GM23248 (cell line): Measurements from ENCODE around the gene RANGRF. TPM values are rescaled to one million over a fixed set of nuclear protein-coding genes. Genes with fewer than 3 reads are reported as not detected.

Experiments used
- DNase-seq: peaks from one replicate; pipeline ENCODE4 v3.0.0-alpha.2; 2015
- H2AFZ ChIP-seq: fragments of 200-600 bp; sonication (generic); 2 replicates; pipeline ENCODE4 v1.6.1; 2016; ENCODE audit warnings: antibody characterized with exemption
- H3F3A ChIP-seq: fragments of 200-600 bp; sonication (generic); 2 replicates; pipeline ENCODE4 v1.6.1; 2016; ENCODE audit warnings: mild to moderate bottlenecking, antibody characterized with exemption, mixed run types; ENCODE audit not compliant: insufficient read depth
- H3K27ac ChIP-seq: fragments of 200-600 bp; sonication (generic); 2 replicates; pipeline ENCODE4 v1.5.1; 2016; ENCODE audit warnings: mild to moderate bottlenecking
- H3K27me3 ChIP-seq: fragments of 200-600 bp; sonication (generic); replicated peaks from 2 replicates; pipeline ENCODE4 v1.6.1; 2016; ENCODE audit warnings: mild to moderate bottlenecking; ENCODE audit not compliant: insufficient read depth
- H3K36me3 ChIP-seq: fragments of 200-600 bp; sonication (generic); 2 replicates; pipeline ENCODE4 v1.6.1; 2016; ENCODE audit warnings: low read depth, mild to moderate bottlenecking
- H3K4me1 ChIP-seq: fragments of 200-600 bp; sonication (generic); 2 replicates; pipeline ENCODE4 v1.6.1; 2016; ENCODE audit warnings: mild to moderate bottlenecking; ENCODE audit not compliant: insufficient read depth
- H3K4me2 ChIP-seq: fragments of 200-600 bp; sonication (generic); one replicate; pipeline ENCODE4 v1.6.1; 2016; ENCODE audit warnings: mild to moderate bottlenecking; ENCODE audit not compliant: unreplicated experiment
- H3K4me3 ChIP-seq: fragments of 200-600 bp; sonication (generic); 2 replicates; pipeline ENCODE4 v1.5.1; 2016; ENCODE audit warnings: mild to moderate bottlenecking
- H3K79me2 ChIP-seq: fragments of 200-600 bp; sonication (generic); 2 replicates; pipeline ENCODE4 v1.6.1; 2016; ENCODE audit warnings: mild to moderate bottlenecking; ENCODE audit not compliant: insufficient read depth
- H3K9ac ChIP-seq: fragments of 200-600 bp; sonication (generic); 2 replicates; pipeline ENCODE4 v1.6.1; 2016; ENCODE audit warnings: mild to moderate bottlenecking
- H3K9me2 ChIP-seq: fragments of 200-600 bp; sonication (generic); 2 replicates; pipeline ENCODE4 v1.6.1; 2016; ENCODE audit warnings: mixed run types, mild to moderate bottlenecking, moderate library complexity; ENCODE audit not compliant: insufficient read depth
- H3K9me3 ChIP-seq: fragments of 200-600 bp; sonication (generic); one replicate; pipeline ENCODE4 v1.6.1; 2017; ENCODE audit warnings: low read depth
- H4K20me1 ChIP-seq: fragments of 200-600 bp; sonication (generic); 2 replicates; pipeline ENCODE4 v1.6.0; 2016; ENCODE audit not compliant: insufficient read depth
- EZH2 ChIP-seq: fragments of 200-600 bp; sonication (generic); IDR thresholded peaks from 2 replicates; pipeline ENCODE4 v1.6.1; 2018; ENCODE audit warnings: antibody characterized with exemption, mild to moderate bottlenecking; ENCODE audit not compliant: insufficient read depth, poor library complexity, severe bottlenecking
- EZH2phosphoT487 ChIP-seq: fragments of 200-600 bp; sonication (generic); IDR thresholded peaks from 2 replicates; pipeline ENCODE4 v1.6.1; 2018; ENCODE audit warnings: antibody characterized with exemption, moderate library complexity, mild to moderate bottlenecking, low read depth; ENCODE audit not compliant: insufficient read depth
- WGBS, 2 experiments: methylation state at CpG; one replicate each; pipeline ENCODE4 v1.1.6; 2015 to 2017; ENCODE audit warnings: low lambda C conversion rate in 2 of 2, low coverage in 1 of 2; ENCODE audit errors: missing lambda C conversion rate in 2 of 2; 5-methylcytosine and 5-hydroxymethylcytosine counted together
- in situ Hi-C: fragments of 300-500 bp; cut with MboI; formaldehyde crosslinking; loops from 2 replicates; pipeline ENCODE4 v1.15.0; 2020
- polyA plus RNA-seq: library from polyadenylated mRNA; unstranded; fragments of >200 nt; fragmentation: Nextera tagmentation; extraction: Ambion mirVana; gene quantifications from 2 replicates; pipeline ENCODE4 v1.2.1, GENCODE V29; 2016
- total RNA-seq: library from RNA; depleted of rRNA; stranded (reverse); fragments of >200 nt; shearing (Covaris generic); gene quantifications from 2 replicates; pipeline ENCODE4 v1.2.3, GENCODE V29; 2014

RANGRF gene
- total and polyA plus RNA-seq, 2 experiments from 2014 or later: 13.8 to 29.7 TPM

GRCh38 chr17:8285270-8286181 is 2.9 kb upstream of the RANGRF start:
- Histone ChIP-seq H3K4me3 (no peak overlapping the region), H3K4me1 (peaks cover 14% of the 10 kb centered on the region), H3K36me3 (no peaks in the 10 kb centered on the region), H3K27me3 (no peaks in the 10 kb centered on the region), H3K9me3 (no peaks in the 10 kb centered on the region), H3K9ac (no peak overlapping the region), H3K79me2 (no peaks in the 10 kb centered on the region), H3K4me2 (no peak overlapping the region), H3K27ac (no peak overlapping the region), H3F3A (0 out of 2 replicates have a peak, but pooled peaks cover 9% of the 10 kb centered on the region), H4K20me1 (no peaks in the 10 kb centered on the region), H3K9me2 (no peaks in the 10 kb centered on the region), H2AFZ (no peak overlapping the region)
- in situ Hi-C loops: no loop called here
- whole genome bisulfite sequencing, 2 experiments: 69 to 71% methylated on average over 10 of the region's 10 CpGs
- TF ChIP-seq EZH2 (no peak), EZH2phosphoT487 (no peak)
- no peak for DNase-seq

GRCh38 chr17:8287651-8288335 is 677 bp upstream of the RANGRF start:
- H2AFZ ChIP-seq: peak overlapping the region; percentile 98
- TF ChIP-seq EZH2 (no peak), EZH2phosphoT487 (no peak)
- no peaks in the 10 kb centered on the region for H3K36me3 ChIP-seq
- H3K4me1 ChIP-seq: 0 out of 2 replicates have a peak, but pooled peaks cover 7% of the 10 kb centered on the region
- H3K79me2 ChIP-seq: no peaks in the 10 kb centered on the region
- H3K9me2 ChIP-seq: no peaks in the 10 kb centered on the region
- 26 to 28% methylated on average over 19 of the region's 19 CpGs for WGBS, 2 experiments
- H3K27me3 ChIP-seq: no peaks in the 10 kb centered on the region
- no peak overlapping the region for H3K27ac ChIP-seq
- peak overlapping the region; percentile 92 for H3K4me3 ChIP-seq
- peak; percentile 29 for DNase-seq
- H3K9me3 ChIP-seq: no peaks in the 10 kb centered on the region
- in situ Hi-C loops: no loop called here
- no peaks in the 10 kb centered on the region for H4K20me1 ChIP-seq
- 0 out of 2 replicates have a peak, but pooled peaks cover 9% of the 10 kb centered on the region for H3F3A ChIP-seq
- peak overlapping the region; percentile 96 for H3K9ac ChIP-seq
- peak overlapping the region; percentile 95 for H3K4me2 ChIP-seq

- Histone ChIP-seq H3K4me1 (0 out of 2 replicates have a peak, but pooled peaks cover 7% of the 10 kb centered on the region), H3K9ac (peak overlapping the region; percentile 96), H3F3A (0 out of 2 replicates have a peak, but pooled peaks cover 9% of the 10 kb centered on the region), H4K20me1 (no peaks in the 10 kb centered on the region), H3K79me2 (no peaks in the 10 kb centered on the region), H3K4me3 (peak overlapping the region; percentile 92), H3K27me3 (no peaks in the 10 kb centered on the region), H3K36me3 (no peaks in the 10 kb centered on the region), H3K9me3 (no peaks in the 10 kb centered on the region), H3K27ac (peak overlapping the region; percentile 75), H2AFZ (peak overlapping the region; percentile 98), H3K9me2 (no peaks in the 10 kb centered on the region), H3K4me2 (peak overlapping the region; percentile 95)
- no peak for DNase-seq
- 1 to 11% methylated on average over 5 to 16 of the region's 17 CpGs for WGBS, 2 experiments
- TF ChIP-seq EZH2phosphoT487: no peak
- TF ChIP-seq EZH2: no peak
- in situ Hi-C loops: no loop called here
Measured at GRCh38 chr17:8289103-8289397, 580 bp downstream of the RANGRF start.

GRCh38 chr17:8290043-8290442 is 1.6 kb downstream of the RANGRF start:
- no peak overlapping the region for H2AFZ ChIP-seq
- H3K9ac ChIP-seq: no peak overlapping the region; the same call in 1 of the 2 replicates
- H3K4me1 ChIP-seq: 0 out of 2 replicates have a peak, but pooled peaks cover 7% of the 10 kb centered on the region
- no peaks in the 10 kb centered on the region for H4K20me1 ChIP-seq
- no peaks in the 10 kb centered on the region for H3K9me3 ChIP-seq
- 23 to 31% methylated on average over 3 of the region's 3 CpGs for WGBS, 2 experiments
- peak overlapping the region; percentile 95 for H3K4me2 ChIP-seq
- no peaks in the 10 kb centered on the region for H3K36me3 ChIP-seq
- peak overlapping the region; percentile 92; the same call in 1 of the 2 replicates for H3K4me3 ChIP-seq
- DNase-seq: peak; percentile 57
- no peak overlapping the region for H3K27ac ChIP-seq
- no peaks in the 10 kb centered on the region for H3K27me3 ChIP-seq
- 0 out of 2 replicates have a peak, but pooled peaks cover 9% of the 10 kb centered on the region for H3F3A ChIP-seq
- in situ Hi-C loops: no loop called here
- H3K79me2 ChIP-seq: no peaks in the 10 kb centered on the region
- TF ChIP-seq EZH2phosphoT487 (no peak), EZH2 (no peak)
- no peaks in the 10 kb centered on the region for H3K9me2 ChIP-seq
